ENCODE data around the gene PIGQ.

Gene PIGQ

DNA sequence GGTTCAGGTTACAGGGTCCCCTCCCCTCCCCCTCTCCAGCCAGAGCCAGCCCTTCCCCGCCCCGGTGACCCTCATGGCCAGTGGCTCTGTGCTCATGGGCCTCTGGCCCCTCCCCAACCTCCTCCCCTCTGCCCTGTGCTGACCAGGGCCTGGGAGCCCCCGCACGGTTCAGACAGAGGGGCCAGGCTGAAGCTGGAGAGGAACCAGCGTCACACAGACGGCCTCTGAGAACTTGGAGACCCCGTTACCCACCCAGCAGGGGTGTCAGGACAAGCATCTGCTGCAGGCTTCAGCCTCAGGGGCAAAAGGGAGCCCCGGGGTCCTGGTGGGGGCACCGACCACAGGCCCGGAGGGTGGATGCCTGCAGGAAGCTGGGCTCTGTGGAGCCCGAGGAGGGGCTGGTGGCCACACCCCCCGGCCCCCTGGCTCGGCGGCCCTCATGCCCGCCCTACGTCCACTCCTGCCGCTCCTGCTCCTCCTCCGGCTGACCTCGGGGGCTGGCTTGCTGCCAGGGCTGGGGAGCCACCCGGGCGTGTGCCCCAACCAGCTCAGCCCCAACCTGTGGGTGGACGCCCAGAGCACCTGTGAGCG, 61.1 kb downstream of the PIGQ start, which contains the start of gene WFIKKN1:
TSS of gene WFIKKN1 (plus strand) at position 171 of the 591 bp plus-strand sequence. CDS start at position 440, 269 bp downstream.
- peak in 1 of 3 experiments; percentile 10 for DNase-seq

DNA sequence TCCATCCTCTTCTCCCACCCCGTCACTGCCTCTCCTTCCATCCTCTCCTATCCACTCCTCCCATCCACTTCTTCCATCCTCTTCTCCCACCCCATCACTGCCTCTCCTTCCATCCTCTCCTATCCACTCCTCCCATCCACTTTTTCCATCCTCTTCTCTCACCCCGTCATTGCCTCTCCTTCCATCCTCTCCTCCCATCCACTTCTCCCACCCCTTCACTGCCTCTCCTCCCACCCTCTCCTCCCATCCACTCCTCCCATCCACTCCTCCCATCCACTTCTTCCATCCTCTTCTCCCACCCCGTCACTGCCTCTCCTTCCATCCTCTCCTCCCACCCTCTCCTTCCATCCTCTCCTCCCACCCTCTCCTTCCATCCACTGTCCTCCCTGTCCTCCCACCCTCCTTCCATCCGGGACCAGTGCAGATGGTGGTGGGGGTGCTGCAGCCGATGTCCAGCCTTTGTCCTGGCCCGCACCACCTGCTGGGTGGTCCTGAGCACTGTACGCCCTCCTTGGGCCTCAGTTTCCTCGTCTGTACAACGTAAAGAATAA, 62.1 kb downstream of the PIGQ start:
- DNase-seq: no peak

DNA sequence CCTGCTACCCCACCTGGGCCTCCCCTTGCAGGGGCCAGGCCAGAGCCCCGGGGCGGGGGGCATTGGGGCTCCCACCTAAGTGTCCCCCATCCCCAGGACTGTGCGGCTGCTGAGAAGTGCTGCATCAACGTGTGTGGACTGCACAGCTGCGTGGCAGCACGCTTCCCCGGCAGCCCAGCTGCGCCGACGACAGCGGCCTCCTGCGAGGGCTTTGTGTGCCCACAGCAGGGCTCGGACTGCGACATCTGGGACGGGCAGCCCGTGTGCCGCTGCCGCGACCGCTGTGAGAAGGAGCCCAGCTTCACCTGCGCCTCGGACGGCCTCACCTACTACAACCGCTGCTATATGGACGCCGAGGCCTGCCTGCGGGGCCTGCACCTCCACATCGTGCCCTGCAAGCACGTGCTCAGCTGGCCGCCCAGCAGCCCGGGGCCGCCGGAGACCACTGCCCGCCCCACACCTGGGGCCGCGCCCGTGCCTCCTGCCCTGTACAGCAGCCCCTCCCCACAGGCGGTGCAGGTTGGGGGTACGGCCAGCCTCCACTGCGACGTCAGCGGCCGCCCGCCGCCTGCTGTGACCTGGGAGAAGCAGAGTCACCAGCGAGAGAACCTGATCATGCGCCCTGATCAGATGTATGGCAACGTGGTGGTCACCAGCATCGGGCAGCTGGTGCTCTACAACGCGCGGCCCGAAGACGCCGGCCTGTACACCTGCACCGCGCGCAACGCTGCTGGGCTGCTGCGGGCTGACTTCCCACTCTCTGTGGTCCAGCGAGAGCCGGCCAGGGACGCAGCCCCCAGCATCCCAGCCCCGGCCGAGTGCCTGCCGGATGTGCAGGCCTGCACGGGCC, 62.9 kb downstream of the PIGQ start:
- no peak for DNase-seq

DNA sequence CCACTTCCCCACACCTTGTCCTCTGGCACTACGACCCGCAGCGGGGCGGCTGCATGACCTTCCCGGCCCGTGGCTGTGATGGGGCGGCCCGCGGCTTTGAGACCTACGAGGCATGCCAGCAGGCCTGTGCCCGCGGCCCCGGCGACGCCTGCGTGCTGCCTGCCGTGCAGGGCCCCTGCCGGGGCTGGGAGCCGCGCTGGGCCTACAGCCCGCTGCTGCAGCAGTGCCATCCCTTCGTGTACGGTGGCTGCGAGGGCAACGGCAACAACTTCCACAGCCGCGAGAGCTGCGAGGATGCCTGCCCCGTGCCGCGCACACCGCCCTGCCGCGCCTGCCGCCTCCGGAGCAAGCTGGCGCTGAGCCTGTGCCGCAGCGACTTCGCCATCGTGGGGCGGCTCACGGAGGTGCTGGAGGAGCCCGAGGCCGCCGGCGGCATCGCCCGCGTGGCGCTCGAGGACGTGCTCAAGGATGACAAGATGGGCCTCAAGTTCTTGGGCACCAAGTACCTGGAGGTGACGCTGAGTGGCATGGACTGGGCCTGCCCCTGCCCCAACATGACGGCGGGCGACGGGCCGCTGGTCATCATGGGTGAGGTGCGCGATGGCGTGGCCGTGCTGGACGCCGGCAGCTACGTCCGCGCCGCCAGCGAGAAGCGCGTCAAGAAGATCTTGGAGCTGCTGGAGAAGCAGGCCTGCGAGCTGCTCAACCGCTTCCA, 63.7 kb downstream of the PIGQ start:
- DNase-seq: no peak
